Skeletal muscle cell (primary cell): Measurements from ENCODE around the gene MMS22L.

Experiments used
- DNase-seq: peaks from one replicate; pipeline ENCODE4 v3.0.0-alpha.2; 2010; ENCODE audit warnings: low read depth
- H3K4me3 ChIP-seq: 2 replicates; pipeline ENCODE4 v1.5.1; 2011; ENCODE audit warnings: low read depth, mild to moderate bottlenecking, control low read depth, low read length, moderate library complexity

MMS22L gene

GRCh38 chr6:97102145-97102790 lies 180.7 kb downstream of the MMS22L start:
- no peak overlapping the region for H3K4me3 ChIP-seq
- peak; percentile 16 for DNase-seq

- H3K4me3 ChIP-seq: no peak overlapping the region
- no peak for DNase-seq
Measured at GRCh38 chr6:97100696-97101095, 182.3 kb downstream of the MMS22L start.

GRCh38 chr6:97097068-97098047 lies 185.7 kb downstream of the MMS22L start:
- no peak for DNase-seq

GRCh38 chr6:97095311-97095850 lies 187.6 kb downstream of the MMS22L start:
- no peak for DNase-seq
- no peak overlapping the region for H3K4me3 ChIP-seq

More at GRCh38 chr6:97097068-97098047, 185.7 kb downstream of the MMS22L start:
- H3K4me3 ChIP-seq: no peak overlapping the region

- no peak for DNase-seq
- H3K4me3 ChIP-seq: no peak overlapping the region
Measured at GRCh38 chr6:97094376-97094775, 188.6 kb downstream of the MMS22L start.

- no peak overlapping the region for H3K4me3 ChIP-seq
- no peak for DNase-seq
Measured at GRCh38 chr6:97092673-97093305, 190.2 kb downstream of the MMS22L start.
